Choroid plexus epithelial cell (primary cell): ENCODE data around the gene TLE5.

Experiments used
- DNase-seq: peaks from one replicate; pipeline ENCODE4 v3.0.0-alpha.2; 2010; ENCODE audit warnings: low read depth
- H3K4me3 ChIP-seq: 2 replicates; pipeline ENCODE4 v1.5.1; 2011; ENCODE audit warnings: low read depth, mild to moderate bottlenecking, control low read depth, low read length, moderate library complexity
- TF ChIP-seq, protein P1 (sequence below): conservative IDR thresholded peaks from 2 replicates; pipeline ENCODE4 v1.5.1; 2011; ENCODE audit warnings: low read depth, mild to moderate bottlenecking, control low read depth, inconsistent platforms, low read length, moderate library complexity

The TLE5 gene

GRCh38 chr19:3060857-3061181 lies 1.5 kb downstream of the TLE5 start:
- H3K4me3 ChIP-seq = peak overlapping the region; percentile 78
- TF ChIP-seq, protein P1, sequence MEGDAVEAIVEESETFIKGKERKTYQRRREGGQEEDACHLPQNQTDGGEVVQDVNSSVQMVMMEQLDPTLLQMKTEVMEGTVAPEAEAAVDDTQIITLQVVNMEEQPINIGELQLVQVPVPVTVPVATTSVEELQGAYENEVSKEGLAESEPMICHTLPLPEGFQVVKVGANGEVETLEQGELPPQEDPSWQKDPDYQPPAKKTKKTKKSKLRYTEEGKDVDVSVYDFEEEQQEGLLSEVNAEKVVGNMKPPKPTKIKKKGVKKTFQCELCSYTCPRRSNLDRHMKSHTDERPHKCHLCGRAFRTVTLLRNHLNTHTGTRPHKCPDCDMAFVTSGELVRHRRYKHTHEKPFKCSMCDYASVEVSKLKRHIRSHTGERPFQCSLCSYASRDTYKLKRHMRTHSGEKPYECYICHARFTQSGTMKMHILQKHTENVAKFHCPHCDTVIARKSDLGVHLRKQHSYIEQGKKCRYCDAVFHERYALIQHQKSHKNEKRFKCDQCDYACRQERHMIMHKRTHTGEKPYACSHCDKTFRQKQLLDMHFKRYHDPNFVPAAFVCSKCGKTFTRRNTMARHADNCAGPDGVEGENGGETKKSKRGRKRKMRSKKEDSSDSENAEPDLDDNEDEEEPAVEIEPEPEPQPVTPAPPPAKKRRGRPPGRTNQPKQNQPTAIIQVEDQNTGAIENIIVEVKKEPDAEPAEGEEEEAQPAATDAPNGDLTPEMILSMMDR = no peak

DNA sequence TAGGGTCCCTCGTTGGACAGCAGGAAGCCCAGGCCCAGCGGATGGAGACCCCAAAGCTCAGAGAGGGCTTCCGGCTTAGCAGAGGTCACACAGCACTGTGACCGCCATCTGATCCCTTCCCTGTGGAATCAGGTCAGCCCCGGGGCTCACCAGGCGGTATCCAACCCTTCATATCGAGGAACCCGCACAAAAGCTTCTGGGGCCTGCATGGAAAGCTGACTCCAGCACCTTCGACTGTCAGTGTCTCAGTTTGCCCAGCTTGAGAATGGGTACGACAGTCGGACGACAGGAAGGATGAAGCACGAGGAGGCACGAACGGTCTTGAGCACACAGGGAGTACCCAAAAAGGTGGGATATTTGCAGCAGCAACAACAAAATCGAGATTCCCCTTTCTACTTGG lies 2.6 kb downstream of the TLE5 start:
- H3K4me3 ChIP-seq = no peak overlapping the region
- no peak for DNase-seq
- TF ChIP-seq, protein P1 = no peak

More at GRCh38 chr19:3060857-3061181, 1.5 kb downstream of the TLE5 start:
- DNase-seq = no peak

GRCh38 chr19:3058821-3059314 lies 3.4 kb downstream of the TLE5 start:
- no peak overlapping the region for H3K4me3 ChIP-seq
- TF ChIP-seq, protein P1 = no peak
- DNase-seq = no peak

- DNase-seq = no peak
- H3K4me3 ChIP-seq = no peak overlapping the region
- TF ChIP-seq, protein P1 = no peak
These were observed 4.1 kb downstream of the TLE5 start for GRCh38 chr19:3058009-3058820.

GRCh38 chr19:3057275-3057714 lies 5.0 kb downstream of the TLE5 start:
- DNase-seq = peak; percentile 21
- TF ChIP-seq, protein P1 = no peak
- no peak overlapping the region for H3K4me3 ChIP-seq

DNA sequence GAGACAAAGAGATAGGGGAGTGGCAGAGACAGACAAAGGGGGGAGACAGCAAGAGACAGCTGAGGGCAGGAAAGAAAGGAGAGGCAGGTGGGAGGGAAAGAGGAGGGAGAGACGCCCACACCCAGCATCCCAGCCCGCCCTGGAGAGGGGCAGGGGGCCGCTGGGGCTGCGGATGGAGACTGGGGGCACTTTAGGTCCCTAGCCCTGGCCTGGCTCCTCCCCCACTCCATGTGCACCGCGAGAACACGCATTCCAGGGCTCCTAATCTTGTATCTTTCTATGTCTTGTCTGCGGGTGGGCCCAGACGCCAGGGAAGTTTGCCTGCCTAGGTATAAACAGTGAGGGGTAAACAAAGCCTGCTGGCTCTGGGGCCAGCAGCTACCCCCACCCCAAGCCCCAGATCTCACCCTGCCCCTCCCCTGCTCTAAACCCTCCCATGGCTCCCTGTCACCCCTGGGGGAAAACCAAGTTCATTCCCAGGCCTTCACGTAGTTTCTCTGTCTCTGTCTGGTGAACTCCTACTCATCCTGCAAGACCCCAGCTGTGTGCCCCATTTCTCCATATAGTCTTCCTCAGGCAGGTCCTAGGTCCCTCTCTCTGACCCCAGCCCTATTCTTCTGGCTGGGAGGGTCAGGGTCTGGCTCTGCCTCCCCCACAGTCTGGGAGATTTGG lies 5.7 kb downstream of the TLE5 start:
- TF ChIP-seq, protein P1 = no peak
- H3K4me3 ChIP-seq = no peak overlapping the region
- DNase-seq = no peak
